OCI-LY1 (cell line): ENCODE measurements around the gene DMGDH.

Source experiments
- CTCF ChIP-seq: fragments of 200-600 bp; sonication (generic), shearing (Covaris generic); IDR thresholded peaks from 2 replicates; pipeline ENCODE4 v1.5.1; 2017; ENCODE audit warnings: mild to moderate bottlenecking, antibody characterized with exemption, low read length, moderate library complexity, mixed read lengths
- EZH2 ChIP-seq: fragments of 200-600 bp; sonication (generic), shearing (Covaris generic); IDR thresholded peaks from 2 replicates; pipeline ENCODE4 v1.8.0; 2017; ENCODE audit warnings: borderline replicate concordance, mixed run types, mild to moderate bottlenecking, antibody characterized with exemption, low read length, moderate library complexity, mixed read lengths

- no peak for TF ChIP-seq CTCF
- TF ChIP-seq EZH2, result no peak
Measured at GRCh38 chr5:79055017-79055416, 14.5 kb downstream of the DMGDH start.
